ENCODE results near the gene VEZF1.

VEZF1 gene

DNA sequence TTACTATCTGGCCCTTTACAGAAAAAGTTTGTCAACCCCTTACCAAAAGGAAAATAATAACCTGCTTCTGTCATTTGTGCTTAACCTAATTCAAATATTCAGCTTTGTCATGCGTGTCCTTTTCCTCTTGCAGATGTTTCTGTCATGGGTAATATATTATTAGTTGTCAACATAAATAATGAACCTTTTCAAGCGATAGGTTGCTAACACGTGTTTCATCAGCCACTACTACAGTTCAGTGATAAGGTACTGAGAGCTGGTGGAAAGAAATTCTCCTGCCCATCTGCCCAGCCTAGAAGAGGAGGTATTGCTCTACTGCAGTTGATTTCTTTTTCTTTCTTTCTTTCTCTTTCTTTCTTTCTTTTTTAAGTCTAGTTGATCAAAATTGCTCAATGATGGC is 31.0 kb upstream of the VEZF1 start:
- Histone ChIP-seq H3K79me1 (ENCODE audit: low read length) (no peaks in the 10 kb centered on the region), H3K4me2 (ENCODE audit: low read length) (no peak overlapping the region), H3K4me3 (ENCODE audit: low read length) (no peak overlapping the region), H3K4me1 (ENCODE audit: control insufficient read depth, low read depth, low read length) (peaks cover 5% of the 10 kb centered on the region), H2BK5ac (ENCODE audit: low read length) (no peak overlapping the region), H3K23ac (ENCODE audit: low read length) (no peak overlapping the region), H3K18ac (ENCODE audit: low read length) (no peak overlapping the region), H2AK5ac (ENCODE audit: low read length) (no peak overlapping the region), H3K36me3 (ENCODE audit: control insufficient read depth, insufficient read depth, low read length) (no peaks in the 10 kb centered on the region), H3K79me2 (ENCODE audit: control insufficient read depth, insufficient read depth, low read length) (no peaks in the 10 kb centered on the region), H3K27me3 (ENCODE audit: insufficient read depth, low read length, poor library complexity) (no peaks in the 10 kb centered on the region), H4K8ac (ENCODE audit: low read depth, low read length) (no peak overlapping the region), H4K5ac (ENCODE audit: low read length) (no peak overlapping the region), H2BK120ac (ENCODE audit: low read depth, low read length) (no peak overlapping the region), H2BK15ac (replicated peaks; ENCODE audit: low read depth) (no peak overlapping the region), H3K56ac (ENCODE audit: low read length) (no peak overlapping the region), H3K9ac (ENCODE audit: low read length) (no peak overlapping the region), H3K4ac (ENCODE audit: low read depth, low read length) (no peak overlapping the region), H3K27ac (ENCODE audit: low read depth, low read length) (no peak overlapping the region)
- DNase-seq: no peak
- WGBS (ENCODE audit: extremely low coverage, insufficient coverage, low lambda C conversion rate): no CpG with 5 or more reads among the region's 3 CpGs

GRCh38 chr17:58010067-58010799 is 22.2 kb upstream of the VEZF1 start:
- H3K4me2 ChIP-seq (ENCODE audit: low read length): no peak overlapping the region
- no peak overlapping the region for H2BK5ac ChIP-seq (ENCODE audit: low read length)
- no peak overlapping the region for H3K23ac ChIP-seq (ENCODE audit: low read length)
- no peak overlapping the region for H2BK120ac ChIP-seq (ENCODE audit: low read depth, low read length)
- H3K27me3 ChIP-seq (ENCODE audit: insufficient read depth, low read length, poor library complexity): no peaks in the 10 kb centered on the region
- H3K36me3 ChIP-seq (ENCODE audit: control insufficient read depth, insufficient read depth, low read length): peaks cover 2% of the 10 kb centered on the region
- H2AK5ac ChIP-seq (ENCODE audit: low read length): no peak overlapping the region
- DNase-seq: no peak
- H3K4ac ChIP-seq (ENCODE audit: low read depth, low read length): no peak overlapping the region
- H3K4me3 ChIP-seq (ENCODE audit: low read length): no peak overlapping the region
- no peak overlapping the region for H4K8ac ChIP-seq (ENCODE audit: low read depth, low read length)
- no CpG with 5 or more reads among the region's 10 CpGs for WGBS (ENCODE audit: extremely low coverage, insufficient coverage, low lambda C conversion rate)
- H2BK15ac ChIP-seq (replicated peaks; ENCODE audit: low read depth): no peak overlapping the region
- no peak overlapping the region for H4K5ac ChIP-seq (ENCODE audit: low read length)
- no peak overlapping the region for H3K27ac ChIP-seq (ENCODE audit: low read depth, low read length)
- no peak overlapping the region for H3K18ac ChIP-seq (ENCODE audit: low read length)
- H3K79me2 ChIP-seq (ENCODE audit: control insufficient read depth, insufficient read depth, low read length): peaks cover 18% of the 10 kb centered on the region
- peaks cover 1% of the 10 kb centered on the region for H3K79me1 ChIP-seq (ENCODE audit: low read length)
- no peaks in the 10 kb centered on the region for H3K4me1 ChIP-seq (ENCODE audit: control insufficient read depth, low read depth, low read length)
- no peak overlapping the region for H3K56ac ChIP-seq (ENCODE audit: low read length)
- H3K9ac ChIP-seq (ENCODE audit: low read length): no peak overlapping the region

DNA sequence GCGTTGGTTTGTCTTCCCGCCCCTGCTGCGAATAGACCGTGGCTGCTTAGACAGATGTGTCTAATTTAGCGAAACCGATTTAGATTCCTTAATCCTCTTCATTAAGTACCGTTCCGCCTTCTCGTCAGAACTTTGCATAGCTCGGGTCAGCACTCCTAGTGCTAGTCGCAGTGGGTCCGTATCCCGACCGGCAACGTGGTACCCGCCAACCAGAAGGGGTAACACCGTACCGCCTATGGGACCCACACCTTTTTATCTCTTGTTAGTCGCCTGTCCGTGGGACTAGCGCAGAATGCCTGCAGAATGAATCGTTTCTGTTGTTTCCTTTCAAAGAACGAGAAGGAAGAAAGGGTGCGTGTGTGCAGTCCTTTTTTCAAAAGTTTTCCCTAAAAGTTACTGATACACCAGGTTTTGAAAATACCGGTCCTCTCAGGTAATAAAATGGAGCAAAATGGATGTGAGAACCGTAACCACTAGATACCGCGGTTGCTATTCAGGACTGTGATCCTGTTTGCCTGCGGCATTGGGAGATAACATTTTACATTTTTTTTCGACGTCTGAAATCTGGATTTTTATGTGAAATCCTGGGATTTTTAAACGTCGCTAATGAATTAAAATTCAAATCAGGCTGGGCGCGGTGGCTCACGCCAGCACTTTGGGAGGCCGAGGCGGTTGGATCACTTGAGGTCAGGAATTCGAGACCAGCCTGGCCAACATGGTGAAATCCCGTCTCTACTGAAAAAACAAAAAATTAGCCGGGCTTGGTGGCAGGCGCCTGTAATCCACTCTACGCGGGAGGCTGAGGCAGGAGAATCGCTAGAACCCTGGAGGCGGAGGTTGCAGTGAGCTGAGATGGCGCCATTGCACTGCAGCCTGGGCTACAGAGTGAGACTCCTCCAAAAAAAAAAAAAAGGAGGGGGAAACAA is 20.0 kb upstream of the VEZF1 start:
- Histone ChIP-seq H3K9ac (ENCODE audit: low read length) (peak overlapping the region; percentile 94), H4K8ac (ENCODE audit: low read depth, low read length) (no peak overlapping the region), H3K79me2 (ENCODE audit: control insufficient read depth, insufficient read depth, low read length) (peaks cover 35% of the 10 kb centered on the region), H3K4me1 (ENCODE audit: control insufficient read depth, low read depth, low read length) (peaks cover 2% of the 10 kb centered on the region), H2BK120ac (ENCODE audit: low read depth, low read length) (no peak overlapping the region), H2AK5ac (ENCODE audit: low read length) (peak overlapping the region; percentile 52), H3K23ac (ENCODE audit: low read length) (peak overlapping the region; percentile 72), H3K79me1 (ENCODE audit: low read length) (peaks cover 1% of the 10 kb centered on the region), H2BK15ac (replicated peaks; ENCODE audit: low read depth) (no peak overlapping the region), H3K36me3 (ENCODE audit: control insufficient read depth, insufficient read depth, low read length) (peaks cover 4% of the 10 kb centered on the region), H3K4ac (ENCODE audit: low read depth, low read length) (peak overlapping the region; percentile 62), H3K27ac (ENCODE audit: low read depth, low read length) (peak overlapping the region; percentile 42), H2BK5ac (ENCODE audit: low read length) (peak overlapping the region; percentile 57), H4K5ac (ENCODE audit: low read length) (peak overlapping the region; percentile 36), H3K4me3 (ENCODE audit: low read length) (peak overlapping the region; percentile 68), H3K27me3 (ENCODE audit: insufficient read depth, low read length, poor library complexity) (no peaks in the 10 kb centered on the region), H3K56ac (ENCODE audit: low read length) (peak overlapping the region; percentile 93), H3K18ac (ENCODE audit: low read length) (peak overlapping the region; percentile 51), H3K4me2 (ENCODE audit: low read length) (peak overlapping the region; percentile 95)
- WGBS (ENCODE audit: extremely low coverage, insufficient coverage, low lambda C conversion rate): no CpG with 5 or more reads among the region's 47 CpGs
- no peak for DNase-seq

DNA sequence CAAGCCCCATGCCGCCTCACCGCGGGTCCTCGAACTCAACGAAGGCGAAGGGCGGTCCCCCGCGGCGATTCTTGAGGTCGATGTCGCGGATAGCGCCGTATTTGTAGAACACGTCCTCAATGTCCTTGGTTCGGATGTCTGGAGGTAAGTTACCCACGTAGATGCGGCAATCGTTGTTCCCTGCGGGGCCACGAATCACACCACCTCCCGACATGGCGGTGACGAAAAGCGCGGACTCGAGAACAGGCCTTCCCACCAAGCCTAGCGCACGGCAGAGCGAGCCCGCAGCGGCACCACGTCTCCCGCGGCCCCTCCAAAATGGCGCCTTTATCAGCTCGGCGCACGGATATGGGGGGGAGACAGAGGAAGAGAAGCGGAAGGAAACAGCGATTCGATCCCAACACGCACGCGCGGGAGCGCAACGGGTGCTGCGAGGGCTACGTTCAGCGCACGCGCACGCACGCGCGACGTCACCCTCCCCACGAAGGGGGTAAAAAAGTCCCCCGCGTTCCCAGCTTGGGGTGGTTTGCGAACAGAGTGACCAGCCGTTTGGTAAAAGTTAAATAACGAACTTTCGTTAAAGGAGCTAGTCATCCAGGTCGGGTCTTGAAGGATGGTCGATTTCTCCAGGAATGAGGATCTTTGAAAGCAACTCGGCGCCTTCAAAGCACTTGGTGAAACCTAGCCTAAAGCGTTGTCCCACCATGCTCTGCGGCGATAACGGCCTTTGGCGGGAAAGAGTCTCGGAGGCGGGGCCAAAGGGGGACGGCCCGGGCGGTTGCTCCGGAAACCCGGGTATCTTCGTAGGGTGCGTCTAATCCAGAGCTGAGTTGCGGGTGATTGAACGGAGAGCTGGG is 19.1 kb upstream of the VEZF1 start, which contains the start of gene SRSF1:
Gene SRSF1, minus strand, starts transcription at position 323 of the 857 bp plus-strand sequence. Its CDS starts 109 bp downstream, at position 214.
- WGBS (ENCODE audit: extremely low coverage, insufficient coverage, low lambda C conversion rate): no CpG with 5 or more reads among the region's 86 CpGs
- no peak within 1 kb of the TSS for H4K8ac ChIP-seq (ENCODE audit: low read depth, low read length)
- H3K4ac ChIP-seq (ENCODE audit: low read depth, low read length): peak within 1 kb of the TSS; percentile 100
- H3K56ac ChIP-seq (ENCODE audit: low read length): peak within 1 kb of the TSS; percentile 100
- H3K79me1 ChIP-seq (ENCODE audit: low read length): peaks cover 1% of the 10 kb centered on the region
- H4K5ac ChIP-seq (ENCODE audit: low read length): peak within 1 kb of the TSS; percentile 36
- DNase-seq: peak; percentile 99
- H2AK5ac ChIP-seq (ENCODE audit: low read length): peak within 1 kb of the TSS; percentile 67
- H3K27me3 ChIP-seq (ENCODE audit: insufficient read depth, low read length, poor library complexity): no peaks in the 10 kb centered on the region
- peak within 1 kb of the TSS; percentile 23 for H2BK120ac ChIP-seq (ENCODE audit: low read depth, low read length)
- H3K9ac ChIP-seq (ENCODE audit: low read length): peak within 1 kb of the TSS; percentile 100
- peak within 1 kb of the TSS; percentile 99 for H2BK5ac ChIP-seq (ENCODE audit: low read length)
- H3K4me1 ChIP-seq (ENCODE audit: control insufficient read depth, low read depth, low read length): peaks cover 2% of the 10 kb centered on the region
- peak within 1 kb of the TSS; percentile 92 for H3K27ac ChIP-seq (ENCODE audit: low read depth, low read length)
- peak within 1 kb of the TSS; percentile 97 for H3K23ac ChIP-seq (ENCODE audit: low read length)
- no peak within 1 kb of the TSS for H2BK15ac ChIP-seq (replicated peaks; ENCODE audit: low read depth)
- peaks cover 4% of the 10 kb centered on the region for H3K36me3 ChIP-seq (ENCODE audit: control insufficient read depth, insufficient read depth, low read length)
- peaks cover 35% of the 10 kb centered on the region for H3K79me2 ChIP-seq (ENCODE audit: control insufficient read depth, insufficient read depth, low read length)
- H3K4me3 ChIP-seq (ENCODE audit: low read length): peak within 1 kb of the TSS; percentile 97
- H3K4me2 ChIP-seq (ENCODE audit: low read length): peak within 1 kb of the TSS; percentile 95
- peak within 1 kb of the TSS; percentile 95 for H3K18ac ChIP-seq (ENCODE audit: low read length)

- Histone ChIP-seq H3K79me1 (ENCODE audit: low read length) (peaks cover 1% of the 10 kb centered on the region), H3K36me3 (ENCODE audit: control insufficient read depth, insufficient read depth, low read length) (peaks cover 4% of the 10 kb centered on the region), H3K18ac (ENCODE audit: low read length) (peak overlapping the region; percentile 95), H3K56ac (ENCODE audit: low read length) (peak overlapping the region; percentile 100), H3K9ac (ENCODE audit: low read length) (peak overlapping the region; percentile 100), H2AK5ac (ENCODE audit: low read length) (peak overlapping the region; percentile 67), H4K5ac (ENCODE audit: low read length) (no peak overlapping the region), H3K4me1 (ENCODE audit: control insufficient read depth, low read depth, low read length) (peaks cover 2% of the 10 kb centered on the region), H3K27ac (ENCODE audit: low read depth, low read length) (peak overlapping the region; percentile 92), H3K4ac (ENCODE audit: low read depth, low read length) (peak overlapping the region; percentile 100), H3K4me2 (ENCODE audit: low read length) (peak overlapping the region; percentile 20), H3K27me3 (ENCODE audit: insufficient read depth, low read length, poor library complexity) (no peaks in the 10 kb centered on the region), H3K4me3 (ENCODE audit: low read length) (peak overlapping the region; percentile 97), H3K79me2 (ENCODE audit: control insufficient read depth, insufficient read depth, low read length) (peaks cover 35% of the 10 kb centered on the region), H2BK15ac (replicated peaks; ENCODE audit: low read depth) (no peak overlapping the region), H4K8ac (ENCODE audit: low read depth, low read length) (no peak overlapping the region), H3K23ac (ENCODE audit: low read length) (peak overlapping the region; percentile 97), H2BK5ac (ENCODE audit: low read length) (peak overlapping the region; percentile 99), H2BK120ac (ENCODE audit: low read depth, low read length) (peak overlapping the region; percentile 23)
- WGBS (ENCODE audit: extremely low coverage, insufficient coverage, low lambda C conversion rate): no CpG with 5 or more reads among the region's 20 CpGs
- DNase-seq: peak; percentile 76
Observed at GRCh38 chr17:58006560-58006923, 18.5 kb upstream of the VEZF1 start.

Data from mesendoderm (in vitro differentiated cells).